ENCODE data around the gene BACH2.

Gene BACH2

GRCh38 chr6:90026216-90026615, 270.4 kb downstream of the BACH2 start:
- Histone ChIP-seq H4K91ac (ENCODE audit: low read length) (no peak overlapping the region), H3K18ac (ENCODE audit: low read depth in 1 of 2, low read length in 2 of 2) (no peak overlapping the region), H3K79me1 (replicated peaks; ENCODE audit: low read length, poor library complexity, severe bottlenecking) (no peaks in the 10 kb centered on the region), H2BK5ac (ENCODE audit: low read depth, low read length, poor library complexity, severe bottlenecking) (no peak overlapping the region), H2AK5ac (ENCODE audit: low read length, severe bottlenecking) (no peak overlapping the region), H4K8ac (ENCODE audit: low read length) (no peak overlapping the region), H3K36me3 (ENCODE audit: control insufficient read depth in 1 of 2, insufficient read depth in 2 of 2, low read depth in 1 of 2, low read length in 2 of 2) (no peaks in the 10 kb centered on the region), H3K4me3 (ENCODE audit: insufficient read depth in 1 of 2, low read depth in 1 of 2, low read length in 2 of 2) (peak overlapping the region in 1 of 2 experiments; percentile 3), H3K9ac (ENCODE audit: low read length) (peak overlapping the region; percentile 33), H3K4me1 (ENCODE audit: control insufficient read depth, insufficient read depth, low read depth, low read length) (no peaks in the 10 kb centered on the region), H2BK12ac (ENCODE audit: low read length in 2 of 2) (no peak overlapping the region), H3K27ac (ENCODE audit: low read length, poor library complexity, severe bottlenecking) (no peak overlapping the region), H3K27me3 (ENCODE audit: control insufficient read depth in 1 of 2, insufficient read depth in 1 of 2, low read length in 2 of 2) (peaks cover 0 to 2% of the 10 kb centered on the region in 2 experiments), H3K4ac (ENCODE audit: low read depth in 1 of 2, low read length in 2 of 2) (no peak overlapping the region), H2BK120ac (ENCODE audit: low read depth, low read length) (no peak overlapping the region), H2BK15ac (ENCODE audit: low read depth, poor library complexity, severe bottlenecking) (no peak overlapping the region), H3K9me3 (ENCODE audit: control insufficient read depth, low read length) (no peaks in the 10 kb centered on the region), H2AFZ (ENCODE audit: low read depth, low read length) (no peak overlapping the region), H3K4me2 (ENCODE audit: low read length, poor library complexity, severe bottlenecking) (no peak overlapping the region), H3K23ac (ENCODE audit: low read length in 2 of 2) (no peak overlapping the region), H3K14ac (ENCODE audit: low read length in 2 of 2) (no peak overlapping the region)
- WGBS: 100% methylated on average over 1 of the region's 1 CpG
- DNase-seq: no peak

- H3K23ac ChIP-seq (ENCODE audit: low read length in 2 of 2): no peak overlapping the region
- H4K91ac ChIP-seq (ENCODE audit: low read length): no peak overlapping the region
- H3K4me1 ChIP-seq (ENCODE audit: control insufficient read depth, insufficient read depth, low read depth, low read length): no peaks in the 10 kb centered on the region
- no peak overlapping the region for H2BK5ac ChIP-seq (ENCODE audit: low read depth, low read length, poor library complexity, severe bottlenecking)
- H3K27me3 ChIP-seq (ENCODE audit: control insufficient read depth in 1 of 2, insufficient read depth in 1 of 2, low read length in 2 of 2): peaks cover 0 to 2% of the 10 kb centered on the region in 2 experiments
- H3K4me3 ChIP-seq (ENCODE audit: insufficient read depth in 1 of 2, low read depth in 1 of 2, low read length in 2 of 2): peak overlapping the region in 1 of 2 experiments; percentile 3
- H4K8ac ChIP-seq (ENCODE audit: low read length): no peak overlapping the region
- H3K27ac ChIP-seq (ENCODE audit: low read length, poor library complexity, severe bottlenecking): no peak overlapping the region
- no peak overlapping the region for H3K4me2 ChIP-seq (ENCODE audit: low read length, poor library complexity, severe bottlenecking)
- no peak overlapping the region for H2BK120ac ChIP-seq (ENCODE audit: low read depth, low read length)
- no peaks in the 10 kb centered on the region for H3K79me1 ChIP-seq (replicated peaks; ENCODE audit: low read length, poor library complexity, severe bottlenecking)
- no peak overlapping the region for H3K18ac ChIP-seq (ENCODE audit: low read depth in 1 of 2, low read length in 2 of 2)
- H3K36me3 ChIP-seq (ENCODE audit: control insufficient read depth in 1 of 2, insufficient read depth in 2 of 2, low read depth in 1 of 2, low read length in 2 of 2): no peaks in the 10 kb centered on the region
- no peak overlapping the region for H2AK5ac ChIP-seq (ENCODE audit: low read length, severe bottlenecking)
- DNase-seq: peak; percentile 85
- H3K4ac ChIP-seq (ENCODE audit: low read depth in 1 of 2, low read length in 2 of 2): no peak overlapping the region
- H3K9ac ChIP-seq (ENCODE audit: low read length): peak overlapping the region; percentile 71
- H3K9me3 ChIP-seq (ENCODE audit: control insufficient read depth, low read length): no peaks in the 10 kb centered on the region
- WGBS: 13% methylated on average over 4 of the region's 5 CpGs
- H2BK12ac ChIP-seq (ENCODE audit: low read length in 2 of 2): no peak overlapping the region
- no peak overlapping the region for H2AFZ ChIP-seq (ENCODE audit: low read depth, low read length)
- no peak overlapping the region for H3K14ac ChIP-seq (ENCODE audit: low read length in 2 of 2)
- no peak overlapping the region for H2BK15ac ChIP-seq (ENCODE audit: low read depth, poor library complexity, severe bottlenecking)
Observed at GRCh38 chr6:90025523-90026061, 271.1 kb downstream of the BACH2 start.

GRCh38 chr6:90024633-90025032, 272.0 kb downstream of the BACH2 start:
- Histone ChIP-seq H3K23ac (ENCODE audit: low read length in 2 of 2) (no peak overlapping the region), H3K36me3 (ENCODE audit: control insufficient read depth in 1 of 2, insufficient read depth in 2 of 2, low read depth in 1 of 2, low read length in 2 of 2) (no peaks in the 10 kb centered on the region), H2BK5ac (ENCODE audit: low read depth, low read length, poor library complexity, severe bottlenecking) (no peak overlapping the region), H3K9me3 (ENCODE audit: control insufficient read depth, low read length) (no peaks in the 10 kb centered on the region), H2AK5ac (ENCODE audit: low read length, severe bottlenecking) (no peak overlapping the region), H3K79me1 (replicated peaks; ENCODE audit: low read length, poor library complexity, severe bottlenecking) (no peaks in the 10 kb centered on the region), H3K4me3 (ENCODE audit: insufficient read depth in 1 of 2, low read depth in 1 of 2, low read length in 2 of 2) (no peak overlapping the region), H3K14ac (ENCODE audit: low read length in 2 of 2) (no peak overlapping the region), H4K91ac (ENCODE audit: low read length) (no peak overlapping the region), H3K27ac (ENCODE audit: low read length, poor library complexity, severe bottlenecking) (no peak overlapping the region), H3K4me2 (ENCODE audit: low read length, poor library complexity, severe bottlenecking) (no peak overlapping the region), H2BK12ac (ENCODE audit: low read length in 2 of 2) (no peak overlapping the region), H4K8ac (ENCODE audit: low read length) (no peak overlapping the region), H3K27me3 (ENCODE audit: control insufficient read depth in 1 of 2, insufficient read depth in 1 of 2, low read length in 2 of 2) (peaks cover 0 to 2% of the 10 kb centered on the region in 2 experiments), H2BK15ac (ENCODE audit: low read depth, poor library complexity, severe bottlenecking) (no peak overlapping the region), H3K18ac (ENCODE audit: low read depth in 1 of 2, low read length in 2 of 2) (no peak overlapping the region), H3K4me1 (ENCODE audit: control insufficient read depth, insufficient read depth, low read depth, low read length) (no peaks in the 10 kb centered on the region), H3K4ac (ENCODE audit: low read depth in 1 of 2, low read length in 2 of 2) (no peak overlapping the region), H3K9ac (ENCODE audit: low read length) (no peak overlapping the region), H2AFZ (ENCODE audit: low read depth, low read length) (no peak overlapping the region), H2BK120ac (ENCODE audit: low read depth, low read length) (no peak overlapping the region)
- DNase-seq: no peak
- WGBS: 96% methylated on average over 6 of the region's 6 CpGs

GRCh38 chr6:90021711-90022110, 274.9 kb downstream of the BACH2 start:
- Histone ChIP-seq H2BK12ac (ENCODE audit: low read length in 2 of 2) (no peak overlapping the region), H4K8ac (ENCODE audit: low read length) (no peak overlapping the region), H3K4me2 (ENCODE audit: low read length, poor library complexity, severe bottlenecking) (no peak overlapping the region), H3K27me3 (ENCODE audit: control insufficient read depth in 1 of 2, insufficient read depth in 1 of 2, low read length in 2 of 2) (no peaks in the 10 kb centered on the region), H2BK15ac (ENCODE audit: low read depth, poor library complexity, severe bottlenecking) (no peak overlapping the region), H2AK5ac (ENCODE audit: low read length, severe bottlenecking) (no peak overlapping the region), H3K9me3 (ENCODE audit: control insufficient read depth, low read length) (no peaks in the 10 kb centered on the region), H3K27ac (ENCODE audit: low read length, poor library complexity, severe bottlenecking) (no peak overlapping the region), H2AFZ (ENCODE audit: low read depth, low read length) (no peak overlapping the region), H3K36me3 (ENCODE audit: control insufficient read depth in 1 of 2, insufficient read depth in 2 of 2, low read depth in 1 of 2, low read length in 2 of 2) (no peaks in the 10 kb centered on the region), H3K4ac (ENCODE audit: low read depth in 1 of 2, low read length in 2 of 2) (no peak overlapping the region), H3K79me1 (replicated peaks; ENCODE audit: low read length, poor library complexity, severe bottlenecking) (no peaks in the 10 kb centered on the region), H3K4me3 (ENCODE audit: insufficient read depth in 1 of 2, low read depth in 1 of 2, low read length in 2 of 2) (no peak overlapping the region), H3K4me1 (ENCODE audit: control insufficient read depth, insufficient read depth, low read depth, low read length) (no peaks in the 10 kb centered on the region), H2BK5ac (ENCODE audit: low read depth, low read length, poor library complexity, severe bottlenecking) (no peak overlapping the region), H3K14ac (ENCODE audit: low read length in 2 of 2) (no peak overlapping the region), H3K9ac (ENCODE audit: low read length) (no peak overlapping the region), H3K23ac (ENCODE audit: low read length in 2 of 2) (no peak overlapping the region), H2BK120ac (ENCODE audit: low read depth, low read length) (no peak overlapping the region), H4K91ac (ENCODE audit: low read length) (no peak overlapping the region), H3K18ac (ENCODE audit: low read depth in 1 of 2, low read length in 2 of 2) (no peak overlapping the region)
- no CpG with 5 or more reads among the region's 2 CpGs for WGBS
- DNase-seq: no peak
